Neural cell (in vitro differentiated cells): ENCODE measurements around the gene ME3. TPM values are rescaled to one million over a fixed set of nuclear protein-coding genes. Genes with fewer than 3 reads are reported as not detected.

ENCODE experiments used
- H2AFZ ChIP-seq: fragments of 200-600, 300-800 bp; sonication (generic), shearing (Covaris generic); 2 replicates; pipeline ENCODE4 v1.6.0; 2014; ENCODE audit warnings: low read depth, mild to moderate bottlenecking, antibody characterized with exemption, low read length, moderate library complexity
- H3F3A ChIP-seq: fragments of 200-600 bp; shearing (Covaris generic); 2 replicates; pipeline ENCODE4 v1.6.1; 2016; ENCODE audit warnings: mild to moderate bottlenecking, moderate library complexity, mixed read lengths, antibody characterized with exemption, low read length; ENCODE audit not compliant: insufficient read depth, poor library complexity, severe bottlenecking
- H3K27ac ChIP-seq: fragments of 200-600, 300-800 bp; sonication (generic), shearing (Covaris generic); 2 replicates; pipeline ENCODE4 v1.5.1; 2014; ENCODE audit warnings: mild to moderate bottlenecking, low read length, moderate library complexity
- H3K27me3 ChIP-seq: fragments of 300-800, 200-600 bp; sonication (generic), shearing (Covaris generic); 2 replicates; pipeline ENCODE4 v1.6.0; 2014; ENCODE audit warnings: mild to moderate bottlenecking, low read depth, low read length, moderate library complexity; ENCODE audit not compliant: insufficient read depth
- H3K36me3 ChIP-seq: fragments of 300-800, 200-600 bp; sonication (generic), shearing (Covaris generic); 2 replicates; pipeline ENCODE4 v1.5.1; 2014; ENCODE audit warnings: mild to moderate bottlenecking, antibody characterized with exemption, low read length, moderate library complexity; ENCODE audit not compliant: insufficient read depth
- H3K4me2 ChIP-seq: fragments of 300-800, 200-600 bp; sonication (generic), shearing (Covaris generic); 2 replicates; pipeline ENCODE4 v1.6.0; 2014; ENCODE audit warnings: mild to moderate bottlenecking, low read length
- H3K4me3 ChIP-seq: fragments of 300-800, 200-600 bp; sonication (generic), shearing (Covaris generic); 2 replicates; pipeline ENCODE4 v1.5.1; 2014; ENCODE audit warnings: mild to moderate bottlenecking, low read length, moderate library complexity
- H3K79me2 ChIP-seq: fragments of 200-600 bp; shearing (Covaris generic); replicated peaks from 2 replicates; pipeline ENCODE4 v1.6.0; 2014; ENCODE audit warnings: mild to moderate bottlenecking, low read length, moderate library complexity; ENCODE audit not compliant: insufficient read depth
- H3K9ac ChIP-seq: fragments of 300-800, 200-600 bp; sonication (generic), shearing (Covaris generic); 2 replicates; pipeline ENCODE4 v1.6.1; 2016; ENCODE audit warnings: mild to moderate bottlenecking, low read length, mixed read lengths
- H3K9me2 ChIP-seq: fragments of 200-600 bp; shearing (Covaris generic); 2 replicates; pipeline ENCODE4 v1.6.1; 2016; ENCODE audit warnings: mild to moderate bottlenecking, low read length, mixed read lengths; ENCODE audit not compliant: insufficient read depth
- H3K9me3 ChIP-seq: fragments of 200-600, 300-800 bp; sonication (generic), shearing (Covaris generic); 2 replicates; pipeline ENCODE4 v1.6.1; 2016; ENCODE audit warnings: mild to moderate bottlenecking, mixed run types, low read length, moderate library complexity, mixed read lengths
- H4K20me1 ChIP-seq: fragments of 200-600 bp; shearing (Covaris generic); 2 replicates; pipeline ENCODE4 v1.6.1; 2016; ENCODE audit warnings: mild to moderate bottlenecking, mixed run types; ENCODE audit not compliant: insufficient read depth
- EP300 ChIP-seq: fragments of 450-650 bp; conservative IDR thresholded peaks from 2 replicates; pipeline ENCODE4 v1.6.1; 2014; ENCODE audit warnings: antibody characterized with exemption, mild to moderate bottlenecking, moderate library complexity; ENCODE audit not compliant: poor library complexity, severe bottlenecking
- EZH2 ChIP-seq: fragments of 200-600, 300-800 bp; shearing (Covaris generic), sonication (generic); IDR thresholded peaks from 2 replicates; pipeline ENCODE4 v1.6.1; 2014; ENCODE audit warnings: antibody characterized with exemption, low read length, borderline replicate concordance, mild to moderate bottlenecking; ENCODE audit not compliant: insufficient read depth, poor library complexity, severe bottlenecking
- MXI1 ChIP-seq: fragments of 450-650 bp; conservative IDR thresholded peaks from 2 replicates; pipeline ENCODE4 v1.6.1; 2014; ENCODE audit warnings: antibody characterized with exemption, mild to moderate bottlenecking; ENCODE audit not compliant: poor library complexity, severe bottlenecking
- POLR2AphosphoS5 ChIP-seq: IDR thresholded peaks from 2 replicates; pipeline ENCODE4 v1.6.1; 2012
- RAD21 ChIP-seq: fragments of 450-650 bp; conservative IDR thresholded peaks from 2 replicates; pipeline ENCODE4 v1.6.1; 2014; ENCODE audit warnings: antibody characterized with exemption, mild to moderate bottlenecking, moderate library complexity
- REST ChIP-seq: IDR thresholded peaks from 2 replicates; pipeline ENCODE4 v1.6.1; 2012; ENCODE audit warnings: borderline replicate concordance
- SMC3 ChIP-seq: fragments of 450-650 bp; conservative IDR thresholded peaks from 2 replicates; pipeline ENCODE4 v1.6.1; 2014; ENCODE audit warnings: antibody characterized with exemption, mild to moderate bottlenecking, moderate library complexity; ENCODE audit not compliant: poor library complexity
- TAF1 ChIP-seq: IDR thresholded peaks from 2 replicates; pipeline ENCODE4 v1.6.1; 2012; ENCODE audit warnings: low read depth
- polyA plus RNA-seq: library from polyadenylated mRNA; depleted of rRNA; stranded (reverse); fragments of >200 nt; gene quantifications from 2 replicates; pipeline ENCODE4 v1.2.3, GENCODE V29; 2014
- TF ChIP-seq, protein P1 (sequence below): fragments of 450-650 bp; IDR thresholded peaks from 2 replicates; pipeline ENCODE4 v1.5.1; 2014; ENCODE audit warnings: antibody characterized with exemption, mild to moderate bottlenecking, moderate library complexity; ENCODE audit not compliant: poor library complexity, severe bottlenecking

ME3 gene
- polyA plus RNA-seq, 1 donor from 2014 or later: 2.1 TPM

DNA sequence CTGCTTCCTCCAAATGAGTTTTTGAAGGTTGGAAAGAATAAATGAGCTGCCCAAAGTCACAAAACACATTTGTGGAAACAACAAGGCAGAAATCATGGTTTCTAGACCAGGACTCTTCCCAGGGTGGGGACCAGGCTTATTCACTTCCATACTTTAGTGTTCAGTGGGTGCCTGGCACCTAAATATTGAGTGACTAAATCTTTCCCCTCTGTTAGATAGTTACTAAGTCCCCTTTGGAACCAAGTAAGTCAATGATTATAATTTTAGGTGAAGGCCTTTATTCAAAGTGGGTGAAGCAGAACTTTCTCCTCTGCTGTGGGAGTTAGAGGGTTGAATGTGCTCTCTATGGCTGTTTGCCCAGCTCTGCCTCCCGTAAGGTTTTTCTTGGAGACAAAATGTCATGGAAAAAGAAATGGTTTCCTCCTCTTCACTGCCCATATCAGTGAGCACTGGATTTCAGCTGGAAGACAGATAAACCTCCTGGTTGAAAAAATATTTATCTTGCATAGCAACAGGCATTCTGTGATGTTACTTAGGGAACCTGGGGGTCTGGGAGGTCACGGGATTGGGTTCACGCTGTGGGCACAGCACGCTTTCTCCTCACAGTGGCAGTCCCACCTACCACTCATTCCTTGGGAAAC, 179.9 kb downstream of the ME3 start:
- Histone ChIP-seq H4K20me1 (no peaks in the 10 kb centered on the region), H3K9me3 (no peaks in the 10 kb centered on the region), H3K9ac (no peak overlapping the region), H3K4me3 (no peak overlapping the region), H3K36me3 (no peaks in the 10 kb centered on the region), H3F3A (no peaks in the 10 kb centered on the region), H2AFZ (no peak overlapping the region), H3K79me2 (no peaks in the 10 kb centered on the region), H3K9me2 (no peaks in the 10 kb centered on the region), H3K4me2 (no peak overlapping the region), H3K27me3 (no peaks in the 10 kb centered on the region), H3K27ac (no peak overlapping the region)
- no peak for TF ChIP-seq EP300
- no peak for TF ChIP-seq EZH2
- no peak for TF ChIP-seq REST
- TF ChIP-seq POLR2AphosphoS5: no peak
- TF ChIP-seq, protein P1, sequence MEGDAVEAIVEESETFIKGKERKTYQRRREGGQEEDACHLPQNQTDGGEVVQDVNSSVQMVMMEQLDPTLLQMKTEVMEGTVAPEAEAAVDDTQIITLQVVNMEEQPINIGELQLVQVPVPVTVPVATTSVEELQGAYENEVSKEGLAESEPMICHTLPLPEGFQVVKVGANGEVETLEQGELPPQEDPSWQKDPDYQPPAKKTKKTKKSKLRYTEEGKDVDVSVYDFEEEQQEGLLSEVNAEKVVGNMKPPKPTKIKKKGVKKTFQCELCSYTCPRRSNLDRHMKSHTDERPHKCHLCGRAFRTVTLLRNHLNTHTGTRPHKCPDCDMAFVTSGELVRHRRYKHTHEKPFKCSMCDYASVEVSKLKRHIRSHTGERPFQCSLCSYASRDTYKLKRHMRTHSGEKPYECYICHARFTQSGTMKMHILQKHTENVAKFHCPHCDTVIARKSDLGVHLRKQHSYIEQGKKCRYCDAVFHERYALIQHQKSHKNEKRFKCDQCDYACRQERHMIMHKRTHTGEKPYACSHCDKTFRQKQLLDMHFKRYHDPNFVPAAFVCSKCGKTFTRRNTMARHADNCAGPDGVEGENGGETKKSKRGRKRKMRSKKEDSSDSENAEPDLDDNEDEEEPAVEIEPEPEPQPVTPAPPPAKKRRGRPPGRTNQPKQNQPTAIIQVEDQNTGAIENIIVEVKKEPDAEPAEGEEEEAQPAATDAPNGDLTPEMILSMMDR: no peak
- TF ChIP-seq MXI1: no peak
- no peak for TF ChIP-seq TAF1
- TF ChIP-seq SMC3: no peak
- no peak for TF ChIP-seq RAD21

DNA sequence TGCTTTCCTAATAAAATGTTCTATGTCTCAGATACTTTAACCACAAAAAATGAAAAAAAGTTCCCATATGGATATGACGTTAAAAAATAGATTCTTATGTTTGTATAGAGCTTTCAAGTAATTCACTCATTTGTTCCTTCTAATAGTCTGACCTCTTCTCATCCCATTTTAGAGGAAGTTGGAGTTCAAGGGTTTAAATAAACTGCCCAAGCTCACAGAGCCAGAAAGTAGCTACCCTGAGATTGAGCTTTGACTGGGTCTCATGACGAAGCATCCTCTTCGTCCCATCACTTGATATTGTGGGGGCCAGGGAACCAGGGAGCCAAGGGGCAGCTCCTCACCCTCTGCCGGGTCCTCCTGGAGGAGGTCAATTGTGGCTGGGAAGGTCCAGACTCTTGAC, 181.4 kb downstream of the ME3 start:
- Histone ChIP-seq H3F3A (no peaks in the 10 kb centered on the region), H3K79me2 (no peaks in the 10 kb centered on the region), H4K20me1 (no peaks in the 10 kb centered on the region), H3K27me3 (no peaks in the 10 kb centered on the region), H3K9ac (no peak overlapping the region), H3K36me3 (no peaks in the 10 kb centered on the region), H3K4me3 (no peak overlapping the region), H3K4me2 (no peak overlapping the region), H3K9me3 (no peaks in the 10 kb centered on the region), H3K9me2 (no peaks in the 10 kb centered on the region), H3K27ac (no peak overlapping the region), H2AFZ (no peak overlapping the region)
- TF ChIP-seq TAF1: no peak
- TF ChIP-seq SMC3: no peak
- no peak for TF ChIP-seq EZH2
- no peak for TF ChIP-seq MXI1
- TF ChIP-seq EP300: no peak
- TF ChIP-seq RAD21: no peak
- no peak for TF ChIP-seq POLR2AphosphoS5
- TF ChIP-seq, protein P1: no peak
